ENCODE measurements around the gene TMEM259.

The TMEM259 gene

DNA sequence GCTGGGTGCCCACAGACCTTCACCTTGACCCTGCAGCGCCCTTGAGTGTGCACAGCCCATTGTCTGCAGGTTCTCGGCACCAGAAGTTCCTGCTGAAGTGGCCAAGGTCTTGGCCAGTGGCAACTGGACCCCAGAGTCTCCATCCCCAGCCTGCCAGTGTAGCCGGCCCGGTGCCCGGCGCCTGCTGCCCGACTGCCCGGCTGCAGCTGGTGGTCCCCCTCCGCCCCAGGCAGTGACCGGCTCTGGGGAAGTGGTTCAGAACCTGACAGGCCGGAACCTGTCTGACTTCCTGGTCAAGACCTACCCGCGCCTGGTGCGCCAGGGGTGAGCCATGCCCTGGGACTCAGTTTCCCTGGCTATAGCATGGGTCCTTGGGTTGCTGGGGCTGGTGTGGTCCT lies 34.1 kb upstream of the TMEM259 start:
- no peak for FAIRE-seq

DNA sequence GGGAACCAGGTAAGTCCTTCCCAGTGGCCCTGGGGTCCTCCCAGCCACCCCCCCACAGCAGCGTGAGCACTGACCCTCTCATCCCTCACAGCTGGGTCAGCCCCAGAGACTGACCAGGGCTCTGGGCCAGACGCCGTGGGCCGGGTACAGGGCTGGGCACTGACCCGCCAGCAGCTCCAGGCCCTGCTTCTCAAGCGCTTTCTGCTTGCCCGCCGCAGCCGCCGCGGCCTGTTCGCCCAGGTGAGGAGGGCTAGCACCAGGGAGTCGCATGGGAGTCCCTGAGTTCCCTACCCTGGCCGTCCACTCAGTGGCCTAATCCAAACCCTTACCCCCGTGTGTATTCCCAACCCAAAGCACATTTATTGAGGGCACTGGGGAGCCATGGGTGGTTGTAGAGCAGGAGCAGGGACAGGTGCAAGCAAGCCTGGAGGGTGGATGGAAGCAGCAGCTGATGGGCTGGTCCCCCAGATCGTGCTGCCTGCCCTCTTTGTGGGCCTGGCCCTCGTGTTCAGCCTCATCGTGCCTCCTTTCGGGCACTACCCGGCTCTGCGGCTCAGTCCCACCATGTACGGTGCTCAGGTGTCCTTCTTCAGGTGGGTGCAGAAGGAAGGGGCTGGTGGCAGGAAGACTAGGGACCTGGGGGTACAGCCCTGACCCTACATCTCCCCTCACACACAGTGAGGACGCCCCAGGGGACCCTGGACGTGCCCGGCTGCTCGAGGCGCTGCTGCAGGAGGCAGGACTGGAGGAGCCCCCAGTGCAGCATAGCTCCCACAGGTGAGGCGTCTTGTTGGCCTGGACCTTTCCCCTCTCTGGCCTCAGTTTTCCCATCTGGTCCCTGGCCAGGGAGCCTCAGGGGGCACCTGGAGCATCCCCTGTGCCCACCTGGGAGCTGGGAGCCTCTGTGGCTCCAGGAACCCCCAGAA lies 33.4 kb upstream of the TMEM259 start:
- FAIRE-seq = no peak

DNA sequence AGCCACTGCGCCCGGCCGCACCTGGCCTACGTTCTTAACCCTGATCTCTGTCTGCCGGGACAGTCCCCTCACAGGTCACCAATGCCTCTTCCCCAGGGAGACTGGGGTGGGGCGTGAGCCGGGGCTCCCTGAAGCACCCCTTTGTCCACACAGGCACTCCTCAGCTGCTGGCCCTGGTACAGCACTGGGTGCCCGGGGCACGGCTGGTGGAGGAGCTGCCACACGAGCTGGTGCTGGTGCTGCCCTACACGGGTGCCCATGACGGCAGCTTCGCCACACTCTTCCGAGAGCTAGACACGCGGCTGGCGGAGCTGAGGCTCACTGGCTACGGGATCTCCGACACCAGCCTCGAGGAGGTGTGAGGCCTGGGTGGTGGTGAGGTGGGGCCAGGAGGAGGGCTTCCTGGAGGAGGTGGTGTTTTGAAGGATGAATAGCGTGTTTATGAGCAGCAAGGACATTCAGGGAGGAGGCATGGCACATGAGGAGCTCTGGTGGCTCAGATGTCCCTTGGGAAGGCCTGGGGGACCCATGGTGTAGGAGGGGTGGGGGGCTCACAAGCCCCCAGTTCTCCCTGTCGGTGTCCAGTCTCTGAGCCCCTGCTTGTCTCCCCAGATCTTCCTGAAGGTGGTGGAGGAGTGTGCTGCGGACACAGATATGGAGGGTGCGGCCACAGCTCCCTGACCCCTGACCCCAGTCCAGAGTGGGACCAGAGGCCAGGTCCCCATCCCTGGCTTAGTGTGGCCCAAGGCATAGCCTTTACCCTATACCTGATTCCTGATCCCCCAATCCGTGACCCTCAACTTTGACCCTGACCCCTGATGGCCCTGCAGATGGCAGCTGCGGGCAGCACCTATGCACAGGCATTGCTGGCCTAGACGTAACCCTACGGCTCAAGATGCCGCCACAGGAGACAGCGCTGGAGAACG lies 32.5 kb upstream of the TMEM259 start:
- FAIRE-seq = no peak

DNA sequence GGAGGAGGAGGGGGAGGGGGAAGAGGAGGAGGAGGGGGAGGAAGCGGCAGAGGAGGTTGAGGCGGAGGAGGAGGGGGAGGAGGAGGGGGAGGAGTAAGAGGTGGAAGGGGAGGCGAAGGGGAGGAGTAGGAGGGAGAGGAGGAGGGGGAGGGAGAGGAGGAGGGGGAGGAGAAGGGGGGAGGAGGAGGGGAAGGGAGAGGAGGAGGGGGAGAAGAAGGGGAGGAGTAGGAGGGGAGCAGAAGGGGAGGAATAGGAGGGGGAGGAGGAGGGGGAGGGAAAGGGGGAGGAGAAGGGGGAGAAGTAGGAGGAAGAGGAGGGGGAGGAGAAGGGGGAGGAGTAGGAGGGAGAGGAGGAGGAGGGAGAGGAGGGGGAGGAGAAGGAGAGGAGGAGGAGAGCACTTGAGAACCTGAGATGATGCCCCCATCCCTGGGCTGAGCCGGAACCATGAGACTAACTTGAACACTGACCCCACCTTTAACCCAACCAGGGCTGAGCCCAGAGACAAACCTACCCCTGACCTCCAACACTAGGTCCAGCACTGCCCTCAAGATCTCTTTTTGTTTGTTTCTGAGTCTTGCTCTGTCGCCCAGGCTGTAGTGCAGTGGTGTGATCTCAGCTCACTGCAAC lies 31.5 kb upstream of the TMEM259 start:
- no peak for FAIRE-seq

DNA sequence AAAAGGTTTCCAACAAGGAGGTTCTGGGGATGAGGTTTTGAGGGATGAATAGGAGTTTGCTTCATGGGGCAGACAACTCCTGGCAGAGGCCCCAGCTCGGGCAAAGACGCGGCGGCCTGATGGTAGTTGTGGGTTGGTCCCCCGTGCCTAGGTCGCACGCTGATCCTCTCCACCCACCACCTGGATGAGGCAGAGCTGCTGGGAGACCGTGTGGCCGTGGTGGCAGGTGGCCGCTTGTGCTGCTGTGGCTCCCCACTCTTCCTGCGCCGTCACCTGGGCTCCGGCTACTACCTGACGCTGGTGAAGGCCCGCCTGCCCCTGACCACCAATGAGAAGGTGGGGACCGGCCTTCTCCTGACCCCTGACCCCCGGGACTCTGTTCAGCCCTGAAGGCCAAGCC lies 30.9 kb upstream of the TMEM259 start:
- FAIRE-seq = no peak

DNA sequence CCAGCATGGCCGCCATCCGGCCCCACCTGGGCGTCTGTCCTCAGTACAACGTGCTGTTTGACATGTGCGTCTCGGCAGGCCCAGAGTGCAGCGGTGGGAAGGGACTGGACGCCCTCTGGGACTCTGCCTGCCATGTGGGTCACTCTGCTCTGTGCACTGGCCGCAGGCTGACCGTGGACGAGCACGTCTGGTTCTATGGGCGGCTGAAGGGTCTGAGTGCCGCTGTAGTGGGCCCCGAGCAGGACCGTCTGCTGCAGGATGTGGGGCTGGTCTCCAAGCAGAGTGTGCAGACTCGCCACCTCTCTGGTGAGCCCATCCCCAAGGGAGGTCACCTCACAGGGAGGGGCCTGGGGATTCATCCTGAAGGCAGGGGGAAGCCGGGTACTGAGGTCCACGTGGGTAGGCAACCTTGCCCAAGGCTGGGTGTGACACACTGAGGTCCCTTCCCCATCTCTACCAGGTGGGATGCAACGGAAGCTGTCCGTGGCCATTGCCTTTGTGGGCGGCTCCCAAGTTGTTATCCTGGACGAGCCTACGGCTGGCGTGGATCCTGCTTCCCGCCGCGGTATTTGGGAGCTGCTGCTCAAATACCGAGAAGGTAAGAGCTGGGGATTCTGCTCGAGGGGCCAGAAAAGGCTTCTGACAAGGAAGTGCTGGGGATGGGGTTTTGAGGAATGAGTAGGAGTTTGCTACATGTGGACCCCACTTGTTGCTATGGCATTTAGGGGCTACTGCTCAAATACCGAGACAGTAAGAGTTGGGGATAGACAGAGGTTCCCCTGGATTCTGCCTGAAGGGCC lies 30.3 kb upstream of the TMEM259 start:
- no peak for FAIRE-seq

DNA sequence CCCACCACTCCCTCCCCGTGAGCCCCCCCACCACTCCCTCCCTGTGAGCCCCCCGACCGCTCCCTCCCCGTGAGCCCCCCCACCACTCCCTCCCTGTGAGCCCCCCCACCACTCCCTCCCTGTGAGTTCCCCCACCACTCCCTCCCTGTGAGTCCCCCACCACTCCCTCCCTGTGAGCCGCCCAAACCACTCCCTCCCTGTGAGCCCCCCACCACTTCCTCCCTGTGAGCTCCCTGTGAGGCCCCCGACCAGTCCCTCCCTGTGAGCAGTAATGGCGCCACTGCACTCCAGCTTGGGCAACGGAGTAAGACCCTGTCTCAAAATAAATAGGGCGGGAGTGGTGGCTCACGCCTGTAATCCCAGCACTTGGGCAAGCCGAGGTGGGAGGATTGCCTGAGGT lies 28.9 kb upstream of the TMEM259 start:
- no peak for FAIRE-seq

DNA sequence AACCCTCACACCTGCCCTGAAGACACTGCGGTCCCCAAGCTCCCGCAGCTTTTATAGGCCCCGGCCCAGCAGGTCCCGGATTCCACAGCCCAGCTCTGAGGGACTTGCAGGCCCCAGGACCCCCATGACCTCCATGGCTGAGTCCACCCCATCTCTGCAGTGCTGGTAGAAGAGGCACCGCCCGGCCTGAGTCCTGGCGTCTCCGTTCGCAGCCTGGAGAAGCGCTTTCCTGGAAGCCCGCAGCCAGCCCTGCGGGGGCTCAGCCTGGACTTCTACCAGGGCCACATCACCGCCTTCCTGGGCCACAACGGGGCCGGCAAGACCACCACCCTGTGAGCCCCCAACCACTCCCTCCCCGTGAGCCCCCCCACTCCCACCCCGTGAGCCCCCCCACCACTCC lies 28.2 kb upstream of the TMEM259 start:
- FAIRE-seq = no peak

DNA sequence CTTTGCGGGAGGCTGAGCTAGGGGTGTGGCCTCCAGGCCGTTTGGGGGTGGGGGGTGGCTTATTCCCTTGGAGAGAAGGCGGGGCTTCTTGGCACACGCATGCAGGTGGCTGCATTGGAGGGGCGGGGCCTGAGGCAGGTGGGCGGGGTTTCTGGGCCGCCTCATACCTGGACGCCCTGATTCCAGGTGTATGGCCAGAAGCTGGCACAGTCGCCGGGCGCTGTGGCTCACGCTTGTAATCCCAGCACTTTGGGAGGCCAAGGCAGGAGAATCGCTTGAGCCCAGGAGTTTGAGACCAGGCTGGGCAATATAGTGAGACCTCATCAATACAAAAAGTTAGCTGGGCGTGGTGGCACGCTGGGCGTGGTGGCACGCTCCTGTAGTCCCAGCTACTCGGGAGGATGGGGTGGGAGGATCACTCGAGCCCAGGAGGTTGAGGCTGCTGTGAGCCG lies 26.8 kb upstream of the TMEM259 start:
- no peak for FAIRE-seq

DNA sequence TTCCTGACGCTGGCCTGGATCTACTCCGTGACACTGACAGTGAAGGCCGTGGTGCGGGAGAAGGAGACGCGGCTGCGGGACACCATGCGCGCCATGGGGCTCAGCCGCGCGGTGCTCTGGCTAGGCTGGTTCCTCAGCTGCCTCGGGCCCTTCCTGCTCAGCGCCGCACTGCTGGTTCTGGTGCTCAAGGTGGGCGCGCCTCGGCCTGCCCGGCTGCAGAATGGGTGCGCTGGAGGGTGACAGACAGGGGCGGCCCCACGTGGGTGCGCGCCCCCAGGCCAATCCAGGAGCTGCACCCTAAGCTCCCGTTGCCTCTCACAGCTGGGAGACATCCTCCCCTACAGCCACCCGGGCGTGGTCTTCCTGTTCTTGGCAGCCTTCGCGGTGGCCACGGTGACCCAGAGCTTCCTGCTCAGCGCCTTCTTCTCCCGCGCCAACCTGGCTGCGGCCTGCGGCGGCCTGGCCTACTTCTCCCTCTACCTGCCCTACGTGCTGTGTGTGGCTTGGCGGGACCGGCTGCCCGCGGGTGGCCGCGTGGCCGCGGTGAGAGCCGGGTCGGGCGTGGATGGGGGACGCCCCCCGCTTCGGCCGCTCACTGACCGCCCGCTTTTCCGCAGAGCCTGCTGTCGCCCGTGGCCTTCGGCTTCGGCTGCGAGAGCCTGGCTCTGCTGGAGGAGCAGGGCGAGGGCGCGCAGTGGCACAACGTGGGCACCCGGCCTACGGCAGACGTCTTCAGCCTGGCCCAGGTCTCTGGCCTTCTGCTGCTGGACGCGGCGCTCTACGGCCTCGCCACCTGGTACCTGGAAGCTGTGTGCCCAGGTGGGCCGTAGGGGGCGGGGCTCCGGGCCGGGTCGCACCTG lies 26.1 kb upstream of the TMEM259 start:
- no peak for FAIRE-seq

DNA sequence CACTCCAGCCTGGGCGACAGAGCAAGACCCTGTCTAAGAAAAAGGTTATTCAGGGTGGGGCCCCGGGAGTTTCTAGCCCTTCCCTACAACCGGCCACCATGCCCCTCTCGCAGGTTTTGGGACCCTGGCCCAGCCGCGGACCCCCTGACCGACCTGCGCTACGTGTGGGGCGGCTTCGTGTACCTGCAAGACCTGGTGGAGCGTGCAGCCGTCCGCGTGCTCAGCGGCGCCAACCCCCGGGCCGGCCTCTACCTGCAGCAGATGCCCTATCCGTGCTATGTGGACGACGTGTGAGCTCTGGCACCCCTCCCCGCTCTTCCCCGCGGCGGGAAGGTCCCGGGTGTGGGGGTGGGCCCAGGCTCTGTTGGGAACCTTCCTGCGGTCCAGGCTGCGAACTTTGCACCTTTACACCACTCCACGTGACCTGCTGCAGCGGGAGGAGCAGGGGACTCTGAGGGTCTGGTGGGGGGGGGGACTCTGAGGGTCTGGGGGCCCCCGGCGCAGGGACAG lies 25.2 kb upstream of the TMEM259 start:
- no peak for FAIRE-seq

DNA sequence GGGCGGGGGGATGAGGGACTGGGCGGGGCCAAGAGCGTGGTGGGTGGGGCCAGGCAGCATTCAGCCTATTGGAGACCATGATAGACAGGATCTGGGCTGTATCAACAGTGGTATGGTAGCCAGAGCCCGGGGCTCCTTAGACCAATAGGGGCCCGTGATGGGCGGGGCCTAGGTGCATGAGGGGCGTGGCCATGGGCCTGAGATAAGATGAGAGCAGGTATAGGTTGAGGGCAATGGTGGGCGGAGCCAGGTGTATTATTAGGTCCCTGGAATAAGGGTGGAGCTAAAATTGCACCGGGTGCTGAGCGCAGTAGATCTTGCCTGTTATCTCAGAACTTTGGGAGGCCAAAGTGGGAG lies 24.3 kb upstream of the TMEM259 start:
- FAIRE-seq = no peak

DNA sequence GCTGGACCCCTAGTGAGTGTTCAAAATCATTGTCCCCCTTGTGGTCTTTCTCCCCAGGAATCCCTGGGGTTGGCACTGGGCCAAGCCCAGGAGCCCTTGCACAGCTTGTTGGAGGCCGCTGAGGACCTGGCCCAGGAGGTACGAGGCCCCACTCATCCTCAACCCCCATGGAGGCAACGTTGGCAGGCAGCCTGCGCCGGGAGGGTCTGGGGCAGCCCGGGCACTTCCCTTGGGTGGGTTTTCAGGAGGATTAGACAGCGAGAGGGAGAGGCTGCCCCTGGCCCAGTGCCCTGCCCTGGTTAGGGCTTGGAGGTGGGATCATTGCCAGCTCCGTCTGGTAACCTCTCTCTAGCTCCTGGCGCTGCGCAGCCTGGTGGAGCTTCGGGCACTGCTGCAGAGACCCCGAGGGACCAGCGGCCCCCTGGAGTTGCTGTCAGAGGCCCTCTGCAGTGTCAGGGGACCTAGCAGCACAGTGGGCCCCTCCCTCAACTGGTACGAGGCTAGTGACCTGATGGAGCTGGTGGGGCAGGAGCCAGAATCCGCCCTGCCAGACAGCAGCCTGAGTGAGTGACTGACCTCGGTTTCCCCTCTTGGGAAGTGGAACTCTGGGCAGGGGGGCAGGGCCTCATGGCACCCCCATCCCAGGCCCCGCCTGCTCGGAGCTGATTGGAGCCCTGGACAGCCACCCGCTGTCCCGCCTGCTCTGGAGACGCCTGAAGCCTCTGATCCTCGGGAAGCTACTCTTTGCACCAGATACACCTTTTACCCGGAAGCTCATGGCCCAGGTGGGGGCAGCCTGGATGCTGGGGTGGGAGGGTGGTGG lies 22.0 kb upstream of the TMEM259 start:
- no peak for FAIRE-seq

DNA sequence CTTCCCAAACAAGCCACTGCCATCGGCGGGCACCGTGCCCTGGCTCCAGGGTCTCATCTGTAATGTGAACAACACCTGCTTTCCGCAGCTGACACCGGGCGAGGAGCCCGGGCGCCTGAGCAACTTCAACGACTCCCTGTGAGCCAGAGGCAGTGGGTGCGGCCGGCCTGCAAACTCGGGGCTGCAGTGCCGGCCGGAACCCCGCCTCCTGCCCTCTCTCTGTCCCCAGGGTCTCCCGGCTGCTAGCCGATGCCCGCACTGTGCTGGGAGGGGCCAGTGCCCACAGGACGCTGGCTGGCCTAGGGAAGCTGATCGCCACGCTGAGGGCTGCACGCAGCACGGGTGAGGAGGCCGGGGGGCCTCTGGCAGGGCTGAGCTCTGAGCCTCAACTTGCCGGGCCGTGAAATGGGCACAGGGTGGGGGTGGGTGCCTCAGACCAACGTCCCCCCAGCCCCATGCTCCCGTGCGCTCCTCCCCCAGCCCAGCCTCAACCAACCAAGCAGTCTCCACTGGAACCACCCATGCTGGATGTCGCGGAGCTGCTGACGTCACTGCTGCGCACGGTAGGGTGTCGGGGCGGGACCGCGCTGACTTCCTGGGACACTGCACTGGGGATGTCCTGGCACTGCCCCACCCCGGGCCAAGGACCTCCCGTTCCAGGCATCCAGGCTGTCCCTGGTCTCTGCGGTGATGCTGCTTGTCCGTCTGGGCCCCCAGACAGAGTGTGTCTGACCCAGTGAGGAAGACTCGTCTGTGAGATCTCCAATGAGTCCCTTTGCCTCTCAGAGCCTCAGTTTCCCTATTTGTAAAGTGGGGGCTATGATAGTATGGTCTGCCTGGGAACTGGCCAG lies 21.1 kb upstream of the TMEM259 start:
- FAIRE-seq = no peak

DNA sequence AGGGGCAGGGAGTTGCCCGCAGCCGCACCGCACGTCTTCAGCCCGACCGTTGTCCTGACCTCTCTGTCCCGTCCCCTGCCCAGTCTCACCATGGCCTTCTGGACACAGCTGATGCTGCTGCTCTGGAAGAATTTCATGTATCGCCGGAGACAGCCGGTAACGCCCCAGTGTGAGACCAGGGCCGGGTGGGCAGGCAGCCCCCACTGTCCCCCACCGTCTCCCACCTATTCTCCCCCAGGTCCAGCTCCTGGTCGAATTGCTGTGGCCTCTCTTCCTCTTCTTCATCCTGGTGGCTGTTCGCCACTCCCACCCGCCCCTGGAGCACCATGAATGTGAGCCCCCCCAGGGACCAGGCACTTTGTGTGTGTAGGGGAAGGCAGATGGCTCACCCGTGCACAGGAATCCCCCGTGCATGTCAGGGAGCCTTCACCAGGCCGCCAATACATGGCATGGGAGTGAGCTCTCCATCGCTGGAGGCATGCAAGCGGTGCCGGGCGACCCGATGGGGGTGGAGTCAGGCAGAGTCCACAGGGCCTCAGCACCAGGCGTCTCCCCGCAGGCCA lies 20.4 kb upstream of the TMEM259 start:
- FAIRE-seq = no peak

DNA sequence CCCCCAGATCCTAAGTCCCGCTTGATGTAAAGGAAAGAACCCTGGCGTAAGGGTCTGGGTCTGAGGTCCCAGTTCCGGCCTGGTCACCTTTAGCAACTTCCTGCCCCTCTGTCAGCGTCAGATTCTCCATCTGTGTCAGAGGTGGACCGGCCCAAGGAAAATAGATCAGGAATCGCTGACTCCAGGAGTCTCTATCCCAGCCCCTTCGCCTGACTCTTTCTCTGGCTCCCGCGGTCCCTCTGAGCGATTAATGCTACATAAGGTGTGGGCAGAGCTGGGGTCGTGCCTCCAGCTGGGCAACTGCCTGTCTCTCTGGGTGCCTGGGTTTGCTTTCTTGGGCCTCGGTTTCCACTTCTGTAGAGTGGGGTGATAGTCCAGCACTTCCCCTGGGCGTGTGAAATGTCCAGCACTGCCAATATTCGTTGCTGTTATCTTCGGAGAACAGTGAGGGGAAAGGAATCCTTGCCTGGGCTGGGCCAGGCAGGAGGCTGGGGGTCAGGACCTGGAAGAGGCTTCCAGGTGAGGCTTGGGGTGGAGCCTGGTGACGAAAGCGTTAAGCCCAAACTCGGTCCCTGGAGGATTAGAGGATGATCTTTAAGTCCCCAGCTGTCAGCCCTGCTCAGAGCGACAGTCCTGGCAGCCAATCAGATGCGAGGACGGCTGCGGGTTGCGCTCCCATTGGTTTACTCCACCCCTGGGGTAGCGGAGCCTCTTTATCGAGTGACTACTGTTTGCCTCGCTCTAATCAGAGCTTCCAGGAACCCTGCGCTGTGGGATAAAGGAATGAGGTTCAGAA lies 19.8 kb upstream of the TMEM259 start:
- FAIRE-seq = no peak

DNA sequence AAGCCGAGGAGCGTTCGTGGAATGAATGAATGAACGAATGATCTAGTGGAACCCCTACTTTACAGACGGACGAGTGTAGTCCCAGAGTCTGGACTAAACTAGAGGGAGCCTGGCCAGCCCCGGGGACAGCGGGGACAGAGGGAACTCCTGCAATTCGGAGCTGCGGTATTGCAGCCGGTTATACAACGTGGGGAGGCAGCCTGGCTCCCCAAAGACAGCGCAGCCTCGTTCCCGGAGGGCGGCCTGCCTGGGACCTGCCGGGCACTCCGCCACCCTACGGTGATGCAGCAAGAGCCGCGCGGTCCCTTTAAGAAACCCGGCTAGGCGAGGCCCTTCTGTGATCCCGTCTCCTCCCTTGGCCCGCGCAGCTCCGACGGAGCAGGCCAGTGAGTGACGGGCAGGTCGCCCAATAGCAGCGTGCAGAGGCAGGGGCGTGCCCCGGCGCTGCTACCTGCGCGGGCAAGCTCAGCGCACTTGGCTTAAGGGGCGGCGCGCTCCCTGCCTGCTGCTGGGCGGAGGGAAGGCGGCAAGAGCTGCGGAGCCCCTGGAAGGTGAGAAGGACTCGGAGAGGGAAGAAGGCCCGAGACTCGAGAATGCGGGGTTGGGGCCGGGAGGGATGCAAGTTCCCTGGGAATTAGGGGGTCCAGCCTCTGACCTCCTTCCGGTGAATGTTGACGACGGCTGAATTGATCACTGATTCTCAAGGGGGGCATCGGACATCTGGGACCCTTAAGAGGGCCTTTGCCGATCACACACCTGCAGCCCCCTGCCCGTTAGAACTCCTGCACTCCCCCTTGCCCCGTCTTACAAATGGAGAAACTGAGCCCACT lies 18.9 kb upstream of the TMEM259 start, which contains the start of gene ABCA7:
Gene ABCA7 (plus strand): TSS at position 462 of the 830 bp plus-strand sequence. CDS start 1,255 bp downstream, outside the sequence.
- peak; percentile 39 for FAIRE-seq

All from endometrium (tissue), 2 donors.